DND-41 (cell line): ENCODE data around the gene RTN4RL1.

Source experiments
- CTCF ChIP-seq: IDR thresholded peaks from 2 replicates; pipeline ENCODE4 v1.5.1; 2012; ENCODE audit warnings: borderline replicate concordance, low read length, moderate library complexity, mild to moderate bottlenecking; ENCODE audit not compliant: poor library complexity, severe bottlenecking; ENCODE audit errors: extremely low read depth
- EZH2 ChIP-seq: IDR thresholded peaks from 3 replicates; pipeline ENCODE4 v1.6.1; 2012; ENCODE audit warnings: borderline replicate concordance, low read depth, mild to moderate bottlenecking, moderate library complexity, low read length, inconsistent platforms; ENCODE audit not compliant: severe bottlenecking

GRCh38 chr17:2013994-2014317 lies 11.2 kb downstream of the RTN4RL1 start:
- TF ChIP-seq CTCF = no peak
- TF ChIP-seq EZH2 = no peak
